Astrocyte (in vitro differentiated cells and primary cell): ENCODE data around the gene PP2D1.

ENCODE experiments used
- EZH2 ChIP-seq: IDR thresholded peaks from 2 replicates; pipeline ENCODE4 v1.6.1; 2012; ENCODE audit warnings: mild to moderate bottlenecking, low read length, inconsistent platforms; ENCODE audit not compliant: insufficient read depth
- TF ChIP-seq, protein P1 (sequence below): IDR thresholded peaks from 2 replicates; pipeline ENCODE4 v1.5.1; 2011; ENCODE audit warnings: low read depth, mild to moderate bottlenecking, inconsistent platforms, low read length, moderate library complexity; ENCODE audit not compliant: insufficient read depth

- TF ChIP-seq, protein P1, sequence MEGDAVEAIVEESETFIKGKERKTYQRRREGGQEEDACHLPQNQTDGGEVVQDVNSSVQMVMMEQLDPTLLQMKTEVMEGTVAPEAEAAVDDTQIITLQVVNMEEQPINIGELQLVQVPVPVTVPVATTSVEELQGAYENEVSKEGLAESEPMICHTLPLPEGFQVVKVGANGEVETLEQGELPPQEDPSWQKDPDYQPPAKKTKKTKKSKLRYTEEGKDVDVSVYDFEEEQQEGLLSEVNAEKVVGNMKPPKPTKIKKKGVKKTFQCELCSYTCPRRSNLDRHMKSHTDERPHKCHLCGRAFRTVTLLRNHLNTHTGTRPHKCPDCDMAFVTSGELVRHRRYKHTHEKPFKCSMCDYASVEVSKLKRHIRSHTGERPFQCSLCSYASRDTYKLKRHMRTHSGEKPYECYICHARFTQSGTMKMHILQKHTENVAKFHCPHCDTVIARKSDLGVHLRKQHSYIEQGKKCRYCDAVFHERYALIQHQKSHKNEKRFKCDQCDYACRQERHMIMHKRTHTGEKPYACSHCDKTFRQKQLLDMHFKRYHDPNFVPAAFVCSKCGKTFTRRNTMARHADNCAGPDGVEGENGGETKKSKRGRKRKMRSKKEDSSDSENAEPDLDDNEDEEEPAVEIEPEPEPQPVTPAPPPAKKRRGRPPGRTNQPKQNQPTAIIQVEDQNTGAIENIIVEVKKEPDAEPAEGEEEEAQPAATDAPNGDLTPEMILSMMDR = no peak
- no peak for TF ChIP-seq EZH2
Observed at GRCh38 chr3:20035019-20035418, 23.0 kb upstream of the PP2D1 start.
